A549 (cell line): ENCODE measurements around the gene LRRC45. TPM values are rescaled to one million over a fixed set of nuclear protein-coding genes. Genes with fewer than 3 reads are reported as not detected.

Experiments
- ATAC-seq, 2 experiments: fragments of 200-7000 bp in 1 of 2; fragments of >200 bp in 1 of 2; cut with Nextera tagmentation in 1 of 2; cut with Tn5 transposase in 1 of 2; 3 replicates each; pipeline versions ENCODE4 v1.8.0 to v1.9.1; 2018 to 2020; ENCODE audit warnings: mild to moderate bottlenecking in 1 of 2, moderate library complexity in 1 of 2
- CTCF ChIA-PET: fragments of 300-600 bp; sonication (Branson Sonifier 250); formaldehyde crosslinking; extraction: SDS; loops from one replicate; lab custom pipeline; 2021; ENCODE audit warnings: antibody characterized with exemption, inconsistent platforms; lab: Yijun Ruan, JAX
- POLR2A ChIA-PET: fragments of 350-600 bp; formaldehyde crosslinking; extraction: SDS; loops from one replicate; lab custom pipeline; 2021; ENCODE audit warnings: antibody characterized with exemption, inconsistent platforms; lab: Yijun Ruan, JAX
- DNase-seq, 2 experiments: peaks; one replicate each; pipeline versions ENCODE4 v3.0.0 to v3.0.0-alpha.2; 2011 to 2016; ENCODE audit warnings: low read depth in 1 of 2, low spot score in 1 of 2
- FAIRE-seq: peaks from 2 replicates; lab custom pipeline; 2011; peaks lifted over from hg19 to GRCh38; lab: Jason Lieb, UNC
- H3K27ac ChIP-seq, 2 experiments: fragments of >200 bp; sonication (Bioruptor Twin); formaldehyde crosslinking; 3 replicates each; pipeline ENCODE4 v1.5.1; 2016 to 2017
- H3K4me1 ChIP-seq: fragments of >200 bp; sonication (Bioruptor Twin); formaldehyde crosslinking; 3 replicates; pipeline ENCODE4 v1.6.1; 2016
- H3K4me2 ChIP-seq: fragments of >200 bp; sonication (Bioruptor Twin); formaldehyde crosslinking; 3 replicates; pipeline ENCODE4 v1.6.1; 2016
- H3K4me3 ChIP-seq: fragments of >200 bp; sonication (Bioruptor Twin); formaldehyde crosslinking; 3 replicates; pipeline ENCODE4 v1.5.1; 2016
- H3K9me3 ChIP-seq: fragments of >200 bp; sonication (Bioruptor Twin); formaldehyde crosslinking; 3 replicates; pipeline ENCODE4 v1.6.1; 2016
- CEBPB ChIP-seq, 2 experiments: fragments of >200 bp in 1 of 2; sonication (Bioruptor Twin) in 1 of 2; formaldehyde crosslinking in 1 of 2; IDR thresholded peaks; 2 replicates each; pipeline ENCODE4 v1.6.1; 2012 to 2016
- CHD4 ChIP-seq: fragments of 200-600 bp; sonication (generic); IDR thresholded peaks from 2 replicates; pipeline ENCODE4 v1.6.1; 2016; ENCODE audit warnings: antibody characterized with exemption, mild to moderate bottlenecking, borderline replicate concordance
- FOXS1 ChIP-seq: fragments of 250-450 bp; sonication (Bioruptor Pico); IDR thresholded peaks from 2 replicates; pipeline ENCODE4 v1.5.0; 2020; ENCODE audit warnings: mild to moderate bottlenecking, moderate library complexity
- HEYL ChIP-seq: fragments of 250-450 bp; sonication (Bioruptor Pico); IDR thresholded peaks from 2 replicates; pipeline ENCODE4 v1.8.0; 2021; ENCODE audit warnings: mild to moderate bottlenecking, moderate library complexity
- HOXB5 ChIP-seq: fragments of 250-450 bp; sonication (Bioruptor Pico); IDR thresholded peaks from 2 replicates; pipeline ENCODE4 v1.5.0; 2020; ENCODE audit warnings: mild to moderate bottlenecking, moderate library complexity
- JUNB ChIP-seq: fragments of >200 bp; sonication (Bioruptor Twin); formaldehyde crosslinking; IDR thresholded peaks from 2 replicates; pipeline ENCODE4 v1.6.1; 2016
- KDM1A ChIP-seq: fragments of 200-600 bp; sonication (generic); IDR thresholded peaks from 2 replicates; pipeline ENCODE4 v1.6.1; 2016; ENCODE audit warnings: low read depth, mild to moderate bottlenecking
- KDM5A ChIP-seq: fragments of 200-600 bp; sonication (generic); IDR thresholded peaks from 2 replicates; pipeline ENCODE4 v1.6.1; 2016; ENCODE audit warnings: antibody characterized with exemption, mild to moderate bottlenecking
- MAFK ChIP-seq: fragments of 450-650 bp; IDR thresholded peaks from 2 replicates; pipeline ENCODE4 v1.6.1; 2014; ENCODE audit not compliant: partially characterized antibody
- MYC ChIP-seq: IDR thresholded peaks from 2 replicates; pipeline ENCODE4 v1.6.1; 2012; ENCODE audit warnings: mild to moderate bottlenecking, inconsistent platforms, low read length, improper control_type of control experiment, borderline replicate concordance
- POLR2A ChIP-seq: IDR thresholded peaks from 2 replicates; pipeline ENCODE4 v1.6.1; 2012; ENCODE audit warnings: mild to moderate bottlenecking, low read length
- POLR2AphosphoS2 ChIP-seq: conservative IDR thresholded peaks from 2 replicates; pipeline ENCODE4 v1.6.1; 2012; ENCODE audit warnings: low read length, improper control_type of control experiment, inconsistent platforms
- RAD21 ChIP-seq, 2 experiments: fragments of >200 bp in 1 of 2; sonication (Bioruptor Twin) in 1 of 2; formaldehyde crosslinking in 1 of 2; IDR thresholded peaks in 1 of 2; conservative IDR thresholded peaks in 1 of 2; 2 replicates in 1 of 2; 3 replicates in 1 of 2; pipeline ENCODE4 v1.6.1; 2012 to 2018; ENCODE audit warnings: inconsistent platforms in 1 of 2
- SREBF2 ChIP-seq: fragments of 450-650 bp; IDR thresholded peaks from 2 replicates; pipeline ENCODE4 v1.6.1; 2014; ENCODE audit warnings: mild to moderate bottlenecking, moderate library complexity
- TP53 ChIP-seq: fragments of 250-450 bp; sonication (Bioruptor Pico); IDR thresholded peaks from 2 replicates; pipeline ENCODE4 v1.5.0; 2021; ENCODE audit warnings: mild to moderate bottlenecking, moderate library complexity
- USF2 ChIP-seq: fragments of 450-650 bp; IDR thresholded peaks from 2 replicates; pipeline ENCODE4 v1.6.1; 2014; ENCODE audit warnings: antibody characterized with exemption
- ZC3H11A ChIP-seq: fragments of 450-650 bp; IDR thresholded peaks from 2 replicates; pipeline ENCODE4 v1.6.1; 2014; ENCODE audit warnings: antibody characterized with exemption, mild to moderate bottlenecking
- ZFP36 ChIP-seq: fragments of 450-650 bp; IDR thresholded peaks from 2 replicates; pipeline ENCODE4 v1.6.1; 2014; ENCODE audit warnings: borderline replicate concordance; ENCODE audit not compliant: partially characterized antibody
- WGBS: methylation state at CpG from one replicate; pipeline ENCODE4 v1.1.6; 2017; ENCODE audit errors: missing lambda C conversion rate; 5-methylcytosine and 5-hydroxymethylcytosine counted together
- polyA plus RNA-seq, 4 experiments: library from polyadenylated mRNA; depleted of rRNA in 3 of 4; stranded (reverse); fragments of >200 nt; fragmentation: RNase III in 1 of 4; extraction: RNeasy Plus Mini Kit Qiagen cat#74134 plus additional on column Dnase treatment in 1 of 4; gene quantifications; 2 replicates in 3 of 4; 3 replicates in 1 of 4; pipeline ENCODE4 v1.2.3, GENCODE V29; 2011 to 2017

LRRC45 gene
- polyA plus RNA-seq, 2 of the 4 experiments (the other 2 are of a cell fraction): 6.4 to 24.5 TPM

GRCh38 chr17:82008941-82009405 is 14.1 kb upstream of the LRRC45 start:
- CTCF ChIA-PET: interaction anchor here (1.0 to 33.2 kb wide), 8 partner anchors 9 to 294 kb away, joined by 3 to 794 read pairs (median 3); partner anchors contain the start of genes CENPX, LRRC45, NOTUM and RAC3
- 96% methylated on average over 14 of the region's 28 CpGs for WGBS
- FAIRE-seq (no peak), DNase-seq (no peak), ATAC-seq (no peak)
- H3K27ac ChIP-seq: no peak overlapping the region
- TF ChIP-seq FOXS1 (CRISPR knock-in tag) (no peak), CHD4 (no peak), POLR2AphosphoS2 (no peak), SREBF2 (no peak), RAD21 (conservative IDR thresholded peaks at IDR 0.05 in 1 of 2, IDR thresholded peaks at IDR 0.05 in 1 of 2) (no peak), ZFP36 (no peak), ZC3H11A (no peak), KDM1A (no peak), USF2 (no peak), HEYL (CRISPR knock-in tag) (no peak)
- peaks cover 31% of the 10 kb centered on the region for H3K4me1 ChIP-seq
- no peaks in the 10 kb centered on the region for H3K9me3 ChIP-seq
- POLR2A ChIA-PET: no interaction called here
- H3K4me2 ChIP-seq: no peak overlapping the region
- H3K4me3 ChIP-seq: no peak overlapping the region

DNA sequence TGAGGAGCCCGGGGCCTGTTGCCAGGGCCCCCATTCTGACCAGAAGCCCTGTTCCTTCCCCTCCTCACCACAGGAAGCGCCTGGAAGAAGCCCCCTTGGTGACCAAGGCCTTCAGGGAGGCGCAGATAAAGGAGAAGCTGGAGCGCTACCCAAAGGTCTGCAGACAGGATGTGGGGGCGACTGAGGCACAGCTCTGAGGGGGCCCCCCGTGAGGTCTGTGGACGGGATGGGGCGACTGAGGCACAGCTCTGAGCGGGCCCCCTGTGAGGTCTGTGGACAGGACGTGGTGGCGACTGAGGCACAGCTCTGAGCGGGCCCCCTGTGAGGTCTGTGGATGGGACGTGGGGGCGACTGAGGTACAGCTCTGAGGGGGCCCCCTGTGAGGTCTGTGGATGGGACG is 13.7 kb upstream of the LRRC45 start:
- POLR2A ChIA-PET: no interaction called here

GRCh38 chr17:82010575-82011525 is 12.3 kb upstream of the LRRC45 start:
- FAIRE-seq: no peak
- no peak overlapping the region for H3K4me3 ChIP-seq
- WGBS: 87% methylated on average over 21 of the region's 39 CpGs
- no peak overlapping the region for H3K4me2 ChIP-seq
- H3K4me1 ChIP-seq: peaks cover 12% of the 10 kb centered on the region
- no peak for DNase-seq
- H3K9me3 ChIP-seq: no peaks in the 10 kb centered on the region
- POLR2A ChIA-PET: no interaction called here
- CTCF ChIA-PET: interaction anchor here (1.3 to 33.2 kb wide), 5 partner anchors 8 to 47 kb away, joined by 3 to 794 read pairs (median 16); partner anchors contain the start of genes CENPX, LRRC45, NOTUM and RAC3
- no peak overlapping the region; a peak in 1 of 6 replicates for H3K27ac ChIP-seq
- no peak for ATAC-seq
- no peak for TF ChIP-seq POLR2A
- TF ChIP-seq KDM5A: no peak
- no peak for TF ChIP-seq MAFK
- no peak for TF ChIP-seq JUNB
- no peak for TF ChIP-seq HOXB5
- no peak for TF ChIP-seq RAD21 (conservative IDR thresholded peaks at IDR 0.05 in 1 of 2, IDR thresholded peaks at IDR 0.05 in 1 of 2)

More for the DNA sequence above, 13.7 kb upstream of the LRRC45 start:
- no peaks in the 10 kb centered on the region for H3K9me3 ChIP-seq
- ATAC-seq (no peak), FAIRE-seq (no peak), DNase-seq (no peak)
- H3K4me3 ChIP-seq: no peak overlapping the region
- H3K4me1 ChIP-seq: peaks cover 27% of the 10 kb centered on the region
- H3K27ac ChIP-seq: no peak overlapping the region
- TF ChIP-seq CEBPB (IDR thresholded peaks at IDR 0.05) (no peak), TP53 (CRISPR knock-in tag) (no peak), MYC (no peak)
- CTCF ChIA-PET: interaction anchor here (1.0 to 33.2 kb wide), 7 partner anchors 10 to 295 kb away, joined by 3 to 794 read pairs (median 3); partner anchors contain the start of genes CENPX, LRRC45, NOTUM and RAC3
- H3K4me2 ChIP-seq: no peak overlapping the region
- WGBS: 95% methylated on average over 14 of the region's 15 CpGs
